ENCODE data around the gene PPT2. TPM values are rescaled to one million over a fixed set of nuclear protein-coding genes. Genes with fewer than 3 reads are reported as not detected.

Gene PPT2
- total RNA-seq, 4 donors from 2014 or later, result 19.0 to 35.1 (median 28.9) TPM

DNA sequence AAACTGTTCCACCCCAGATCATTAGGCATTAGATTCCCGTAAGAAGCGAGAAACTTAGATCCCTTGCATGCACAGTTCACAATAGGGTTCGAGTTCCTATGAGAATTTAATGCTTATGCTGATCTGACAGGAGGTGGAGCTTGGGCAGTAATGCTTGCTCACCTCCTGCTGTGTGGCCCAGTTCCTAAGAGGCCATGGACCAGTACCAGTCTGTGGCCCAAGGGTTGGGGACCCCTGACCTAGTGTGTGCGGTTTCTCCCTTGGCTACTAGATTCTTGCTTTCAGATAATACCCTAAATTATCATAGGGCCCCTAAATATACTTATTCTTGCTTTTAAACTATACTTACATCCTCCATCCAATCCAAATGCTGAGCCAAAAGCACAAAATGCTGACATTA, 40.4 kb downstream of the PPT2 start:
- H3K27me3 ChIP-seq, result no peaks in the 10 kb centered on the region
- H3K36me3 ChIP-seq, result no peaks in the 10 kb centered on the region
- H3K9me3 ChIP-seq, result no peaks in the 10 kb centered on the region
- DNase-seq, result no peak
- TF ChIP-seq CTCF (IDR thresholded peaks at IDR 0.05), result no peak
- no peak for TF ChIP-seq POLR2A (IDR thresholded peaks at IDR 0.05)
- intact Hi-C loops (cut with DNase I; ENCODE audit: low total_unique reads), result no loop called here
- no peak overlapping the region for H3K4me3 ChIP-seq
- peak overlapping the region; percentile 89 to 100 for H3K27ac ChIP-seq
- peaks cover 3 to 7% of the 10 kb centered on the region in 2 donors for H3K4me1 ChIP-seq

GRCh38 chr6:32194825-32195651, 41.1 kb downstream of the PPT2 start:
- intact Hi-C loops (cut with DNase I; ENCODE audit: low total_unique reads), result no loop called here
- no peak for DNase-seq

GRCh38 chr6:32195652-32195901, 41.6 kb downstream of the PPT2 start:
- Histone ChIP-seq H3K4me3 (peak overlapping the region; percentile 69 to 89), H3K9me3 (no peaks in the 10 kb centered on the region), H3K27me3 (no peaks in the 10 kb centered on the region), H3K36me3 (no peaks in the 10 kb centered on the region), H3K4me1 (peaks cover 3 to 7% of the 10 kb centered on the region in 2 donors), H3K27ac (peak overlapping the region; percentile 100)
- intact Hi-C loops (cut with DNase I; ENCODE audit: low total_unique reads), result no loop called here
- peak; percentile 20 to 77 (median 51) for TF ChIP-seq CTCF (IDR thresholded peaks at IDR 0.05)
- no peak for TF ChIP-seq POLR2A (IDR thresholded peaks at IDR 0.05)
- peak; percentile 100 for DNase-seq

More at GRCh38 chr6:32194825-32195651, 41.1 kb downstream of the PPT2 start:
- no peaks in the 10 kb centered on the region for H3K9me3 ChIP-seq
- H3K4me1 ChIP-seq, result peaks cover 3 to 7% of the 10 kb centered on the region in 2 donors
- H3K27ac ChIP-seq, result peak overlapping the region; percentile 89 to 100
- TF ChIP-seq POLR2A (IDR thresholded peaks at IDR 0.05) (peak; percentile 66 to 98), CTCF (IDR thresholded peaks at IDR 0.05) (peak; percentile 8 to 57 (median 41))
- H3K36me3 ChIP-seq, result no peaks in the 10 kb centered on the region
- no peaks in the 10 kb centered on the region for H3K27me3 ChIP-seq
- H3K4me3 ChIP-seq, result peak overlapping the region; percentile 13 to 19

DNA sequence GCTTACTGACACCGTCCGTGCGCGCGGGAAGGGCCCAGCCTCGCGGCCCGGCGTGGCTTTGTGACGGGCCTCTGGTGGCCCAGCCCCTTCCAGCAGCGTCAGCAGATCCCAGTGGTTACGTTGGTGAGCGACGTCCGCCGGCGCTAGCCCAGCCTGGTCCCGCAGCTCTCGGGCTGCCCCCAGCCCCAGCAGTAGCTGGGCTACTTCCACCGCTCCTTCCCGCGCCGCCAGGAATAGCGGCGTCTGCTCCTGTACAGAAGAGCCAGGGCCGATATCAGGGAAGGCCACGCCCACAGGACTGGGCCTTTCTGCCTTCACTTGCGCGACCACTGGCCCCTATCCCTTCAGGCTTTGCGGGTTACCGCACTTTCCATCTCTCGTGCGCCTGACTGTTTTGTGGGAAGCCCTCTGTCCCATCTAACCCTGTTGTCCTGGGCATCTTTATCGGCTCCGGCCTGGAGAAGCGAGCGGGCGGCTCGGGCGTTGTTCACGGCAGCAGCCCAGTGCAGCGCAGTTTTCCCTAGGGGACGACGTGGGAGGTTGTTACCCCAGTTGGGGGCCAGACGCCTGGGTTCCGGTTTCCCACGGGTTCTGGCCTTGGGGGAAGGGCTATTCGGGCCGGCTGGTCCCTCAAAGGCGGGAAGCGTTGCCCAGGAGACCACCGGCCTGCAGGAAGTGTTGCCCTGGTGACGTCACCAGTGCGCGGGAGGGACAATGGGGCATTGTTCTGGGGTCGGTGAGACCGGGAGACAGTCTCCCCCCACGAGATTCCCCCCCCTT, 42.2 kb downstream of the PPT2 start:
- no peaks in the 10 kb centered on the region for H3K36me3 ChIP-seq
- DNase-seq, result peak; percentile 92 to 96
- intact Hi-C loops (cut with DNase I; ENCODE audit: low total_unique reads), result no loop called here
- H3K27ac ChIP-seq, result peak overlapping the region; percentile 100
- TF ChIP-seq POLR2A (IDR thresholded peaks at IDR 0.05) (peak; percentile 96 to 100), CTCF (IDR thresholded peaks at IDR 0.05) (no peak)
- peak overlapping the region; percentile 69 to 89 for H3K4me3 ChIP-seq
- no peaks in the 10 kb centered on the region for H3K27me3 ChIP-seq
- peaks cover 3 to 7% of the 10 kb centered on the region in 2 donors for H3K4me1 ChIP-seq
- no peaks in the 10 kb centered on the region for H3K9me3 ChIP-seq

Measured in uterus (tissue), 4 donors.